ENCODE results near the gene RBM18. TPM values are rescaled to one million over a fixed set of nuclear protein-coding genes. Genes with fewer than 3 reads are reported as not detected.

The RBM18 gene
- total and polyA plus RNA-seq, 2 of the 4 experiments (the other 2 are of a cell fraction) = 8.4 to 15.6 TPM

GRCh38 chr9:122248448-122248865 is 16.2 kb downstream of the RBM18 start:
- Histone ChIP-seq H2AK9ac (replicated peaks; ENCODE audit: low read depth, low read length, poor library complexity) (no peak overlapping the region), H2BK15ac (ENCODE audit: low read depth, low read length) (no peak overlapping the region), H3K4me2 (ENCODE audit: low read depth, low read length) (no peak overlapping the region), H3K4me1 (ENCODE audit: control insufficient read depth, insufficient read depth, low read length) (no peaks in the 10 kb centered on the region), H3K27me3 (ENCODE audit: control insufficient read depth, insufficient read depth, low read length) (no peaks in the 10 kb centered on the region), H3K9me3 (ENCODE audit: control insufficient read depth, insufficient read depth, low read length) (no peaks in the 10 kb centered on the region), H3K9me1 (ENCODE audit: insufficient read depth, low read length) (no peaks in the 10 kb centered on the region; the same call in 1 of the 2 replicates), H4K20me1 (ENCODE audit: insufficient read depth, low read length) (peaks cover 4% of the 10 kb centered on the region; the same call in 1 of the 2 replicates), H3K4ac (ENCODE audit: low read depth, low read length) (no peak overlapping the region), H2AFZ (replicated peaks; ENCODE audit: low read length, poor library complexity) (no peak overlapping the region), H2BK5ac (ENCODE audit: low read depth, low read length, poor library complexity, severe bottlenecking) (no peak overlapping the region), H3K4me3 (ENCODE audit: insufficient read depth, low read depth, low read length) (no peak overlapping the region), H3K36me3 (ENCODE audit: control insufficient read depth, insufficient read depth, low read length) (peaks cover 42% of the 10 kb centered on the region), H3K23ac (ENCODE audit: low read depth, low read length) (no peak overlapping the region), H4K5ac (ENCODE audit: low read depth, low read length) (no peak overlapping the region), H3K18ac (ENCODE audit: low read depth, low read length) (no peak overlapping the region), H3K56ac (ENCODE audit: extremely low read depth, insufficient read depth, low read length) (no peak overlapping the region), H3K27ac (ENCODE audit: insufficient read depth, low read length) (no peak overlapping the region), H3K9ac (ENCODE audit: low read depth, low read length) (no peak overlapping the region), H4K8ac (ENCODE audit: low read depth in 2 of 2, low read length in 2 of 2) (no peak overlapping the region), H2BK120ac (ENCODE audit: low read depth, low read length) (no peak overlapping the region), H4K91ac (ENCODE audit: insufficient read depth, low read depth, low read length) (no peak overlapping the region), H3K14ac (replicated peaks; ENCODE audit: low read depth, low read length) (no peak overlapping the region), H2BK20ac (ENCODE audit: low read depth, low read length) (no peak overlapping the region), H3K79me1 (ENCODE audit: low read depth in 1 of 2, low read length in 2 of 2) (peaks cover 10 to 21% of the 10 kb centered on the region in 2 experiments; a peak in 3 of 4 replicates), H2AK5ac (ENCODE audit: low read depth, low read length) (no peak overlapping the region)
- BruUV-seq (replicated peaks) = no TSS peak
- ATAC-seq (ENCODE audit: low read depth) (no peak), DNase-seq (no peak)
- dilution Hi-C loops (cut with HindIII; ENCODE audit: low sequenced_read_pairs, unreplicated experiment) = no loop called here
- intact Hi-C loops (cut with micrococcal nuclease) = no loop called here
- ChIA-PET CTCF (no interaction called here), POLR2A (ENCODE audit: unreplicated experiment) (no interaction called here)
- WGBS, 2 experiments (ENCODE audit: extremely low coverage in 2 of 2, insufficient read length in 1 of 2) = no CpG with 5 or more reads among the region's 5 CpGs
- in situ Hi-C loops (cut with MboI; ENCODE audit: low sequenced_read_pairs) = no loop called here
- TF ChIP-seq CHD1 (IDR thresholded peaks at IDR 0.05; ENCODE audit: low read depth, low read length) (no peak), BHLHE40 (IDR thresholded peaks at IDR 0.05; ENCODE audit: low read depth, low read length) (no peak), ELK1 (IDR thresholded peaks at IDR 0.05; ENCODE audit: borderline replicate concordance, low read depth, low read length) (no peak), MAFK (IDR thresholded peaks at IDR 0.05; ENCODE audit: low read depth, low read length) (no peak), USF2 (IDR thresholded peaks at IDR 0.05; ENCODE audit: low read depth, low read length) (no peak), RCOR1 (IDR thresholded peaks at IDR 0.05; ENCODE audit: insufficient replicate concordance, low read length) (no peak), CEBPB (IDR thresholded peaks at IDR 0.05; ENCODE audit: low read depth, low read length) (no peak), RAD21 (IDR thresholded peaks at IDR 0.05; ENCODE audit: low read length) (no peak), MXI1 (IDR thresholded peaks at IDR 0.05; ENCODE audit: borderline replicate concordance, low read depth, low read length) (no peak), POLR2A (IDR thresholded peaks at IDR 0.05; ENCODE audit: low read depth, low read length) (no peak), RFX5 (IDR thresholded peaks at IDR 0.05; ENCODE audit: low read depth, low read length) (no peak), MAZ (IDR thresholded peaks at IDR 0.05; ENCODE audit: borderline replicate concordance, low read depth, low read length) (no peak), SMC3 (IDR thresholded peaks at IDR 0.05; ENCODE audit: low read depth, low read length) (no peak), FOS (IDR thresholded peaks at IDR 0.05; ENCODE audit: low read depth, low read length) (no peak), CTCF (conservative IDR thresholded peaks at IDR 0.05; ENCODE audit: low read depth, low read length) (no peak), NFE2L2 (IDR thresholded peaks at IDR 0.05; ENCODE audit: low read depth, low read length) (no peak)

Data from IMR-90 (cell line).